Activated CD8-positive, alpha-beta memory T cell treated with anti-CD3 and anti-CD28 coated beads for 24 hours (primary cell): Measurements from ENCODE around the gene PPP1R13B.

ENCODE experiments used
- DNase-seq: peaks from one replicate; pipeline ENCODE4 v3.0.0-alpha.2; 2020

Gene PPP1R13B

DNA sequence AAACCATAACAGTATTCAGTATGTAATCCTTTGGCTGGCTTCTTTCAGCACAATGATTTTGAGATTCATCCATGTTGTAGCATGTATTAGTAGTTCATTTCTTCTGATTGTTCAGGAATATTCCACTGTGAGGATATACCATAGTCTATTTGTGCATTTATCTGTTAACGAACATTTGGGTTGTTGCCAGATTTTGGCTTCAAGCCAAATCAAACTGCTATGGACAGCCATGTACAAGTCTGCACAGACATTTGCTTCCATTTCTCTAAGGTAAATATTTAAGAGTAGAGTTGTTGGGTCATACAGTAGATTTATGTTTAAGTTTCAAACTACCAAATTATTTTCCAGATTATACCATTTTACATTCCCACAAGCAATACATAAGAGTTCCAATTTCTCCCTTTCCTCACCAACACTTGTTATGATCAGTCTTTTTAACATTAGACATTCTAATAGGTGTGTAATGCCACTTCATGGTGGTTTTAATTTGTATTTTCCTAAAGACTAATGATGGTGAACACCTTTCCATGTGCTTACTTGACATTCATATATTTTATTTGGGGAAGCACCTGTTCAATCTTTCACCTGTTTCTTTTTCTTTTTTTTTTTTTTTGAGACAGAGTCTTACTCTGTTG lies 75.2 kb downstream of the PPP1R13B start:
- DNase-seq = no peak

DNA sequence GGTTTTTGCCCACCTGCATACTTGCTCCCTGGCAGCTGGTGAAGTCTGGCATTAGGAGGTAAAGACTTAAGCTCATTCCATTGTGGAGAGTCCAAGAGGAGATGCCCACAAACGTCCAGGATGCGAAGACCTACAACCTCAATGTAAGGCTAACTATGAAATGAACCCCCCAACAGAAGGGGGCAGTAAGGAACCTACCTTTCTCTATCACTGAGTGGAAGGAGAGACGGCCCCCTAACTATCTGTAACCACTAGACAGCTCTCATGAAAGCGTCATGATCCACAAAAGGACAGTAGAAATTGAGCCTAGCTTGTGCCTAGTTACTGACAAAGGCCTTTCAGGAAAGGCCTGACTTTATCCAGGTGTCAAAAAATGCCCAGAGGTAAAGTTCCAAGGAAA lies 76.5 kb downstream of the PPP1R13B start:
- no peak for DNase-seq

DNA sequence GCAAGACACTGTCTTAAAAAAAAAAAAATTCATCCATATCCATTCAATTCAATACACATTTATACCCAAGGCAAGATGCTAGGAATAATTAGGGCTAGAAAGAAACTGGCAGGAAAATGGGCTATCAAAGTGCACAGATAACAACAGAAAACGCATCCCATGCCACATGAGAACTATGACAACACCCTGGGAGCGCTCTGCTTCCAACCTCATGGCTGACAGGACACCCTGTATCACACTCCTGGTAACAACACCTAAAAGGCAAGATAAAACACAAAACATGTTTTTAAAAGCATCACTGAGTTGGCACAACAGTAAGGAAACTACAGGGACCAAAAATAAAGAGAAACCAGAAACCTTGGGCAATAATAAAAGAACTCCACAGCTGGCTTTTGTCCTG lies 76.9 kb downstream of the PPP1R13B start:
- no peak for DNase-seq

DNA sequence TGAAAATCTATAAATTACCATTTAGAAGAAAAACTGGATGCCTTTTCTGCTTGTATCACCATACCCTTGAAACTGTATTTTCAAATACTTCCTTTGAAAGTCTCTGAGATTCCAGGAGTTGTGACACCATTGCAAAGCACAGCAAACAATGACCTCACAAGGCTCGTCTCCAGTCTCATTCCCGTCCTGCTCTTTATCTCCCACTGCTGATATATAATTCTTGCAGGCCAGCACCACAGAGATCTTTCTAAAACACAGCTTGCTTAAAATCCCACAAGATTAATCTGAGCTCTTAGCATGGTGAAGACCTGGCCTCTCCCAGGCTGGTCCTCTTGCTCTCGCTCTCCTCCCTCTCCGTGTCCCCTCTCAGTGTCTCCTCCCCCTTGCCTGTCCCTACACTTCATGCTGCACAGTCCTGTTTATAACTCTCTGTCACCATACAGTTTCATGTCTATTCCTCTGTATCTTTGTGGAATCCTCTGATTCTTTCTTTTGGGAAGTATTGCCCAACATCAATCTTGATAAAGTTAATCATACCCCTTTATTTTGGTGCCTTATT lies 80.0 kb downstream of the PPP1R13B start:
- no peak for DNase-seq

DNA sequence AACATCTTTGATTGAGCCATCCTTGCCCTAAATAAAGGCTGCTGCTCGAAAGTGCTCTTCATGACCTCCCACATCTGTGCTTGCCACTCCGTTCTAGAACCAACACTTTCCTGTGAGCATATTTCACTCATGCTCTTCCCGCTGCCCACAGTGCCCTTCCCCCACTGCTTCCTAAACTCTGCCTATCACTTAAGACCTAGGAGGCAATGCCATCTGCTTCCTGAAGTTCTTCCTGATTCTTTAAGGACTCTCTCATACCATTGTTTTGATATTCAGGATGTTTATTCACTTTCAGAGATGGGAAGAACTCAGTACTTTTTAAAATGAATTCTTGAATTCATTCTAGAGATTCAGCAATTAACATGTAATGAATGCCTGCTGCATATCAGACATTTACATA lies 81.8 kb downstream of the PPP1R13B start:
- DNase-seq = no peak

DNA sequence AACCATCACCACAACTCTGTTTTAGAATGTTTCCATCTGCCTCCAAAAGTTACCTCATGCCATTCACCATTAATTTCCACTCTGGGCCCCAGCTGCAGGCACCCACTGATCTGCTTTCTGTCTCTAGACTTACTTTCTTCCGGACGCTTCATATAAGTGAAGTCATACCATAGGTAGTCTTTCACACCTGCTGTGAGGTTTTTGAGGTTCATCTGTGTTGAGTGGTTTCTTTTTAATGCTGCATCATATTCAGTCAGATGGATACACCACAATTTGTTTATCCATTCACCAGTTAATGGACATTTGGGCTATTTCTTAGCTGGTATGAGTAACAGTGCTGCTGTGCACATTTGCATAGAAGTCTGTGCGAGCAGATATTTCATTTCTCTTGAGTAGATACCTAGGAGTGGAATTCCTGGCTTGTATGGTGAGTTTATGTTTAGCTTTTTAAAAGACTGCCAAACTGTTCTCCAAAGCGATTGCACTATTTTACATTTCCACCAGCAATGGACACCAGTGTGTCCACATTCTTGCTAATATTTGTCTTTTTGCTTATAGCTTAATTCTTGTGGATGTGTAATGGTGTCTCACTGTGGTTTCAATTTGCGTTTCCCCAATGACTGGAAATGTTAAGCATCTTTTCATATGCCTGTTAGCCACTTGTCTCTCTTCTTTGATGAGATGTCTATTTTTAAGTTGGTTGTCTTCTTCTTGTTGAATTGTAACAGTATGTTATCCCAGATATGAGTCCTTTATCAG lies 83.5 kb downstream of the PPP1R13B start:
- DNase-seq = no peak

DNA sequence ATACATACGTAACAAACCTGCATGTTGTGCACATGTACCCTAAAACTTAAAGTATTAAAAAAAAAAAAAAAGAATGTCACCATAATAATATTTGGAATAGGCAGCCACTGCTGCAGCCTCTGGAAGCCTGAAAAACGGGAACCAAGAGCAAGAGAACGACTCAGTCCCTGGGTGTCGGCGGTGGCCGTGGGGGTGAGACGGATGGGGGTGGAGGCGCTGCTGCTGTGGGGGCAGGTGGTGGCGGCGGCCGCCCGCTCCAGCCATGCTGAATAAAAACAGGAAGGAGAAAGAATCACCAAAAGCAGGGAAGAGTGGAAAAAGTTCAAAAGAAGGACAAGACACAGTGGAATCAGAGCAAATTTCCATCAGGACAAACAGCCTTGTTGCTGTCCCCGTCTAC lies 84.8 kb downstream of the PPP1R13B start:
- DNase-seq = no peak

DNA sequence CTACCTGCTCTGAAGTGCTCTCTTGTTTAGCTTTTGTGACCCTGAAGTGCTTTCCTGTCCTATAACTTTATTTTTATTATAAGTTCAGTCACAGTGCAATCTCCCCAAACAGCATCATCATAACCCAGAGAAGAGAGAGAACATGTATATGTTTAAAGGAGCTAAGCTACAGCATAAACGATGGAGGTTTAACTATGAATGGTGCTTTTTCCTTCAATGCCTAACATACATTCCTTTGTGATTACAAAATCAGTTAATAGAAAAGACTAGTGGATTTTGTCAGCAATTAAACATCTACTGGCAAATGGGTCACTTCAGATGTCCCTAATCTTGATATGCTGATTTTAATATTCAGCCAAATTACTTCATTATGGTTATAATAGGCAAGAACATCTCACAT lies 85.3 kb downstream of the PPP1R13B start:
- DNase-seq = no peak

DNA sequence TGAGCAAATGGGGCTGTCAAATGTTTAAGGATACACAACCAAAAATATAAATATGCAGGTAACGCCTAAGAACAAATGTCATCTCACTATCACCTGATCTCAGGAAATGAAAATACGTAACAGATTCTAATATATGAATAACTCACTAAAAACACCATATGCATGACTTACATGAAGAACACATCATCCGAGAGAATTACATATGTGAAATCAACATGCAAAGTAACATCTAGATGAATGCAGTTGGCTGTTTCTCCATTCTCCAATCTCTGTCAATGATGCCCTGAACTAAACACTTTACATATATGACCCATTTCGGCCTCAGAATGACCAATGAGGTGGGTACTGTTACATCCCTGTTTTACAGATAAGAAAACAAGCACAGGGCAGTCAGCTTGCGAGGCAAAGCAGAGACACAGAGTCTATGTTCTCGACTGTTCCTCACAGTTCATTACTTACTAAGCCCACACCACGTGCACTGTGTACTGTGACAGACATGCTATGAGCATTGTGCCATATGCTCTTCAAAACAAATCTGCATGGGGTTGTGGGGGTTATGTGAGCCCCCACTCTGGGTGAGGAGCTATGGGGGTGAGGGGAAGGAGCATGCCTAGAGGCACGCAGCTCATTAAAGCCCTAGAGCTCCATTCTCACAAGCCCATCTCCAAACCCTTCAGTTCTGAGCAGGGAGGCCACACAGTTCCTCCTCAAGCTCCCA lies 89.2 kb downstream of the PPP1R13B start:
- DNase-seq = no peak

DNA sequence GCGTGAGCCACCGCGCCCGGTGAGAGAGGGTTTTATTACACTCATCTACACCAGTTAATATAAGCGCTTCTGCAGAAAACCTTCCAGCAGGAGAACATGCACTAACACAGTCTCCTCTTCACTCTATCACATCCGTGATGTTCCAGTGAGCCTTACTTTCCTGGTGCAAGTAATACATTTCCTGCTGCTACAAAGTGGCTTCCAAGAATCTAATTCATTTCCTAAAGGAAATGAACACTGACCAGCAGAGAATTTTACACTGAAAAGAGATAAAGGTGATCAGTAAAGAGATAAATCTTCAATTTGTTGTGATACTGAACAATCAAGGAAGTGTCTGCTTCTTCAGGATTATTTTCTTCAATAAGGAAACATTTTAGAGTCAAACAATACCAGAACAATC lies 92.3 kb downstream of the PPP1R13B start:
- no peak for DNase-seq

DNA sequence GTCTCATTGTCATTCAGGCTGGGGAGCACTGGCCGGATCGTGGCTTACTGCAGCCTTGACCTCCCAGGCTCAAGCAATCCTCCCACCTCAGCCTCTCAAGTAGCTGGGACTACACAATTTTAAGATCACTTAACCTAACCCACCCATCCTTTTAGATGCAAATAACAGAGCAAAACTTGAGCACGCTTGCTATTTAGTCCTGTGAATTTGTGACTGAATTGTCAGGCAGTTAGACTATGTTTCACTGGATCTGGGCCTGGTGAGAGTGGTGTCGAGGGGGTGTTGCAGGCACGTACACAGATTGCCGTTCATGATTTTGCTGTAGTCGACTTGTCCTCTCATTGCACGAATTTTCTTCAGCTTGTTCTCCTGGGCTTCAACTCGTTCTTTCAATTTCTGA lies 93.6 kb downstream of the PPP1R13B start:
- DNase-seq = no peak

DNA sequence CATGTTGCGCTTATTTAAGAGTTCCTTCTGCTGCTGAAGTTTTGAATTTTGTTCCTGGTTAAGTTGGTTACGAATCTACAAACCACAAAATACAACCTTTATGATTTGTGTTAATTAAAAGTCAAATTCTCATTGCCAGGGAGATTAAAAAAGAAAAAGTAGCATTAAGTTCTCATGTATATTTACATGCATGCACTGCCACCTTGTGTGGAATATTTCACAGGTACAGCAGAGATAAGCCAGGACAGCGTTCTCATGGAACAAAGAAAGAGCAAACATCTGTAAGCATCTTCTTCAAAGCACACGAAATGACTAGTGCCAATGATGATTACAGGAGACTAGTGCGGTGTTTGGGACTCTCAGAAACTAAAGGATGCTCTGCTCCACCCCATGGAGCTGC lies 97.5 kb downstream of the PPP1R13B start:
- DNase-seq = no peak

DNA sequence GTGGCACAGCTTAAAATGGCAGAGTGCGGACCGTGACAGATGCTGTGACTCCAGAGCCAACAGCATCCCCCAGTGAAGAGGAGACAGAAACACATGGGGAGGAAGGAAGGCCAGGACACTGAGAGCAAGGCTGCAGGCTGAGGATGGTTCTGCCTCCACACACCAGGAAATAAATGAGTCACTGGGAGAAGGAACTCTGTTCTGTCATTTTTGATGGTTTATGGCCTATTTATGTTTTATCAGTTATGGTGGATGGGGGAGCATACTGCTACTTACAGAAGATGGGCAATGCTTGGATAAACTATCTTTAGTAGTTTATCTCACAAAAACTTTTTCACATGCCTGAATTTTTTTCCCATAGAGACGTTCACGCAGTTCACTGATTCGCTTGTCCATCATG lies 97.9 kb downstream of the PPP1R13B start:
- DNase-seq = no peak

DNA sequence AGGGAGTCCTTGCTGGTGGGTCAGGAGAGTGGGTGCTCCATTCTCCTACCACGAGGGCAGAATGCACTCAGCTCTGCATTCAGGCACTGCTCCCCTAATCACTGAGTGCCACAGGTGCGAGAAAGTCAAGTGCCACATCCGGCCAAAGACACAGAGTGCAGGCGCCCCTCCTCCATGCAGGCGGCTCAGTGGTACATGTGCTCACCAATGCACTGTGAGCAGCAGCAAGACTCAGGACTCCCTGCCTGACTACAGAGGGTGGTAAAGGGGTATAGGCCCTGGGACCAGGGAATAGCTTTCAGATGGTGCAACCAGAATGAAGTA lies 98.9 kb downstream of the PPP1R13B start:
- peak; percentile 80 for DNase-seq

DNA sequence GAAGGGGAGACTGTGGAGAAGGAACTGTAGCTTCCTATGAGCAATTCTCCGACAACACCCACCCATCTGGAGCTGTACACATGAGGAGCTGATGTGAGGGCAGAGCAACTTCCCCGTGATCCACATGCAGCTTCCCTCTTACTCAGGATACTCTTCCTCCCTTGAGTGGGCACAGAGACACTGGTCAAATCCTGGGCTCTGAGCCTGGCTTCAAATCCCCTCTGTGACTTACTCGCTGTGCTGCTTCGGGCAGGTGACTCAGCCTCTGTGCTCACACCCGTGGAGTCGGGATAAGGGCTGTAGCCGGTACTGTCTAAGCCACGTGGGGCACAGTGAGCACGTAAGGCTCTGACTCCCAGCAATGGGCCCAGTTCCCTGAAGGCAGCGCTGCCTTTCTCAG lies 100.7 kb downstream of the PPP1R13B start:
- no peak for DNase-seq

DNA sequence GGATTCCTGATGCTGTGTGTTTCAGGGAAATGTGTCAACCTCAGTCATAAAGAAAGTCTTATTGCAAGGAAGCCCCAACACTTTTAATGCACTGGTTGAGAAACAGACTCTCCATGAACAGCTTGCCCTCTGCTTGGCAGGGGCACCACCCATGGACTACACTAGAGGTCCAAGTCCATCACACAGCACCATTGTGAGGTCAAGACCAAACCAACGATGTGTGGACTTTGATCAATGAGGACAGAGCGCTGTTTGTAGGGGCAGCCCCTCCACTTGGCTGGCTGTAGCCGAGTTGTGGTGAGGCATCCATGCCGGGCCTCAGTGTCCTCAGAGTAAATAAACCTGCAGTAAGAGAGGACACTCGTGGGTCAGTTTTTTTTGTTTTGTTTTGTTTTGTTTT lies 102.0 kb downstream of the PPP1R13B start:
- DNase-seq = no peak

DNA sequence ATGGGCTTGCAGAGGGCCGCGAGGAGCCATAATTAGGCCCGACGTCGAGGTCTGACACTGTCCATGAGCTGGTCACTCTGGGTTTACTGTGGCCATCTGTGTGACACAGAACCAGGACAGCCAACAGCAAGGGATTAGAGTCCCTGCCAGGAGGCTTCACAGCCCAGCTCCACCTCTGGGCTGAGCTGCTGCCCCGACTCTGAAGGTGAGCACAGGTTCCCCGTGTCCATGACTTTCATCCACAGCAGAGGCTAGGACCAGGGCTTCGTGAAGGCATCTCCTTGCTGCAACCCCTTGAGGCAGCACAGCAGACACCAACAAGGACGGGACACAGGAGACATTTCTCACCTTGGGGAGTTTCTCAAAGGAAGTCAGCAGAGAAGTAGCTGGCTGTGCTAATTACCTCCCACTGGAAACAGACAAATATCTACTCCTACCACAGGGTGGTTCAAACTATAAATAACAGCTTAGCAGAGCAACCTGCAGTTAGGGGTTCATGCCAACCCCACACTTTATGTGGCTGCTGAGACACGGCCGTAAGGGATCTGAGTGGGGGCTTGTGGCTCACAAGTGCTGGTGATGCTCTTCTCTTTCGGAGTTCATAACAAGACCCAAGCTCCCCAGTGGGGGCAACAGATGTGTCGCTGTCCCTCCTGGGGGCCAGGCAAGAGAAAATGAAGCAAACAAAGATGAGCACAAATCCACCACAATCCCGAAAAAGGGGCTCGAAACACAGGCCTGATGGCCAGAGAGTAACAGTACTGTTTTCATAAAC lies 102.6 kb downstream of the PPP1R13B start:
- DNase-seq = no peak

DNA sequence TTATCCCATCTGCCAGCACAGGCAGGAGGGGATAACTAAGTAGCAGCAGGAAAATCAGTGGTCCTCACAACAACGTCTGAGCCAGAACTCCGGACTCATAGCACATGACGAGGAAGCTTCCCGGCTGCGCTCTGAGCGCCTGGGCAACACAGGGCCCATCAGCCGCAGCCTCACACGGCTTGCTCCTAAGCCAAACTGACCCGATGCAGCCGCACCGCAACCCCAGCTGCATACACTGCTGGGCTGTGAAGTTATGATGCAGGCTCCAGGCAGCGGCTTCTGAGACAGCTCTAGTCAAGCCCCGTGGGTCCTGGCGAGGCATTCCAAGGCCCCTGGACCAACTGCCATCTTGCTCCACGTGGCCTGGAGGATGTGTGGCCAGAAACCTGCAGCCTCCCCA lies 103.7 kb downstream of the PPP1R13B start:
- DNase-seq = no peak

DNA sequence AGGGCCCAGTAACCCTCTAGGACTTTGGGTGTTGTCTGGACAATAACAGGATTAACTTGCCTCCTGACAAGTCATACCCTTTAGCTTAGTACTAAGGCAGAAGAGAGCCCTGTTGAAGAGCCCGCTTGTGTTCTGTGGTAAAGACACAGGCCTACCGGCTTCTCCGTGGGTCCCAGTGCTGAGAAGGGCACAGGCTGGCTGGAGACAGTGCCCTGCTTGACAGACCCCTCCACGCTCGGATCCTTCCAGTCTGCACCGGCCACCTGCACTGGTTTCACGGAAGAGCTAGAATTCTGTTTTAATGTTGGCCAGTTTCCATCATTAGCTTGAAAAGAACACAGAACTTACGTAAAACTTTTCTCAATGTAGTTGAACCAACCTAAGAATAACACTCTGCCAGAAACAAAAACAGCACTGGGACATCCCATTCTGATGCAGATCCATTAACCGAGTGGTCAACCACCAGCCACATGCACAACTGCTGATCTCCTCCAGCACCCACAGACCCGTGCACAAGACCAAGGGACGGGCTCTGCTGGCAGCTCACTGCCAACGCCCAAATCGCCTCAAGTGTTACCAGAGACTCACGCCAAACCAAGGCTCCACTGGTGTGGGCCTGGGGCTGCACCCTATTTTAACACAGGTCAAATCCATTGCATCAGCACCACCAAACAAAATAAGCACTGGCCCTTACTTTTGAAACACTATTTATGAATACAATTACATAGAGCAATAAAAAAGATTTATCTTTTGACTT lies 104.7 kb downstream of the PPP1R13B start:
- no peak for DNase-seq

DNA sequence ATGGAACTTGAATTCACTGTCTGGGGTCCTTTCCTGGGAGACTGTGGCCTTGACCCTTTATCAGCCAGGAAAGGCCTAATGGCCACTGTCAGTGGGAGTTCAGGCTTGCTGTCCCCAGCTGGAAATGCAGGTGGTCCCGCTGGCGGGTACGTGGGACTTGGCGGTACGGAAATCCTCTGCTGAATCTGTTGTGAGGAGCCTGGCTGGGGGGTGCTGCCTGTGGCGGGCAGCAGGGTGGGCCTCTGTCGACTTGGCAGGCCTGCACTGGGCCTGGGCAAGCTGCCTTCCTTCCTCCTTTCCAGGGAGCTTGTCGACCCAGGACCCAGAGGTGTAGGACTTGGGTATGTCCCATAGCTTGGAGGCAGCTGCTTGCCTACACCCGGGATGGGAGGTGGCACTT lies 105.5 kb downstream of the PPP1R13B start:
- DNase-seq = no peak

DNA sequence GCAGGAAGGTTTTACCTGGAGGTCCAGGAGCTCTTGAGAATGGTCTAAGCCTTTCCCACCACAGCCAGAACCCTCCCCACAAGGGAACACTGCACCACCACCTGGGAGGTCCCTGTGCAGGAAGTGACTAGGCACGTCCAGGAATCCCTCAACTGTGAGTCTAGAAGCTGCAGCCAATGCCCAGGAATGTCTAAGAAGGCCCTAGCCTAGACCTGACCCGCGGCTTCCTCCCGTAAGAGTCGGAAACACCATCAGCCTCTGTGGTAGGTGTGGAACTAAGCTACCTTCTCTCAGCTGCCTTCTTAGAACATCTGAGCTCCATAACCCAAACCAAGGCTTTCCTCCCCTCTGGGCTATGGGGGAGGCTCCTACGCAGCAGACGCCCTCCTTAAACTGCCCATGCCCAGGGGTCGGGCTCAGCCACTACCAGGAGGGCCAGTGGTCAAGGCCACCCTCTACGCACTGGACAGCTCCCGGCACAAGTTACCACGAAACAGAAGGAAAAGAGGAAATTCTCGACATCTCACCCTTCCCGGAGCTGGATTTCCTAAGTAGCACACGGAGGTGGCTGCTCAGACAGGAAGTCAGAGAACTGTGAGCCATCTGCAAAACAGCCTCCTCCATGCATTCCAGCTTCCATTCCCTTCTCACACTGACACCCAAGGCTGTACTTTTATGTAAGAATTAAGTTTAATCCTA lies 106.2 kb downstream of the PPP1R13B start:
- DNase-seq = no peak
